Ramos (cell line): ENCODE measurements around the gene LRMDA.

Source experiments
- in situ Hi-C: fragments of 300-500 bp; cut with MboI; formaldehyde crosslinking; loops from one replicate; pipeline ENCODE4 v1.14.3; 2022; ENCODE audit warnings: low sequenced_read_pairs; ENCODE audit not compliant: unreplicated experiment

LRMDA gene

DNA sequence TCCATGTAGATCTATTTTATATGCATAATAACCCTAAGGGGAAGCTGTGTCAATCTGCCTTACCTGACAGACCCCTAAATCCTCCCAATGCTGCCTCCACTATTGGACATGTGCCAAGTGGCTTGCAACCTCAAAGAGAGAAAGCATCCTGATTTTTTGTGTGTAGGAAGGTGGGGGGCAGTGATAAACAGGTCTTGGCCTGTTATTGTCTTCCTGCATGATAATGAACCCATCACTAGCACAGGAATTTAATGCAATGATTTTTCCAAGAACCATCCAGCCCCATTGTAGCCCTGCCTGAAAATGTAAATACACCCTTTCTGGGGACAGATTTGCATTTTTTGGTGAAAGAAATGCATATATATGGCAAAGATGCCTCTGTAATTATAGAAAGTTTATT, 850.2 kb downstream of the LRMDA start:
- in situ Hi-C loops: no loop called here

GRCh38 chr10:76282061-76283025, 850.9 kb downstream of the LRMDA start:
- in situ Hi-C loops: no loop called here

GRCh38 chr10:76284351-76284750, 852.9 kb downstream of the LRMDA start:
- in situ Hi-C loops: no loop called here

DNA sequence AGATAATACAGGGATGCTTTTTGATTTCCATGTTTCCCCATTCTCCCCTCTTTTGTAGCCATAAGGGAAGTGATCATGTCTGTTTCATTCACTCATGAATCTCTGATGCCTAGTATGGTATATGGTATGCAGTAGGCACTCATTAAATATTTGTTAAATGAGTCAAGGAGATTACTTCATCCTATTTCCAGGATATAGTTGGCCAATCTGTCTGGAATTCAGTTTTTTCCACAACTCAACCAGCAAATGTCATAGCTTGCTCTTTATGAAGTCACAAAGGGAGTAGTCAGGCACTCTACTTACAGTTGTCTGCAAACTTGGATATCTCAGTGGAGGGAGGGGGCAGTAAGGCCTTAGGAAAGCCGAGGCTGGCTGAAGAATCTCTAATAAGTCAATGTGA, 853.6 kb downstream of the LRMDA start:
- in situ Hi-C loops: no loop called here

GRCh38 chr10:76285515-76285914, 854.1 kb downstream of the LRMDA start:
- in situ Hi-C loops: no loop called here

DNA sequence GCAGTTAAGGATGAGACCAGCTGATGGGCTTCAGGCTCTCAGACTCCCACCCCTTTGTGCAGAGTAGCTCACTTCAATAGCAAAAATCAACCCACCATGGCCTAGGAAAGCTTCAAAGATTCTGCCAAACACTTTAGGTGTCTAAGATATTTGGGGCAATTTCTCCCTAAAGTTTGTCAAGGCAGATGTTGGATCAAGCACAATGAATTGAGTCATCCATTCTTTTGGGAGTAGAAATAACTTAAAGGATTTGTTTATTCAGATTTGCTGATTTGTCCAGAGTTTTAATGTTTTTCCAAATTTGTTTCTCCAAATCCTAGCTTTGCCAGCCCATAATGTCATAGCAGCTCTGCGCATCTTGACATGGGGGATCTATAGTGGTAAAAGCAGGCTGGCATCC, 855.1 kb downstream of the LRMDA start:
- in situ Hi-C loops: no loop called here

GRCh38 chr10:76287856-76288255, 856.4 kb downstream of the LRMDA start:
- in situ Hi-C loops: no loop called here

- in situ Hi-C loops: no loop called here
Observed at GRCh38 chr10:76291175-76291574, 859.8 kb downstream of the LRMDA start.

- in situ Hi-C loops: no loop called here
Observed at GRCh38 chr10:76291885-76292284, 860.5 kb downstream of the LRMDA start.

GRCh38 chr10:76296957-76297356, 865.5 kb downstream of the LRMDA start:
- in situ Hi-C loops: no loop called here

DNA sequence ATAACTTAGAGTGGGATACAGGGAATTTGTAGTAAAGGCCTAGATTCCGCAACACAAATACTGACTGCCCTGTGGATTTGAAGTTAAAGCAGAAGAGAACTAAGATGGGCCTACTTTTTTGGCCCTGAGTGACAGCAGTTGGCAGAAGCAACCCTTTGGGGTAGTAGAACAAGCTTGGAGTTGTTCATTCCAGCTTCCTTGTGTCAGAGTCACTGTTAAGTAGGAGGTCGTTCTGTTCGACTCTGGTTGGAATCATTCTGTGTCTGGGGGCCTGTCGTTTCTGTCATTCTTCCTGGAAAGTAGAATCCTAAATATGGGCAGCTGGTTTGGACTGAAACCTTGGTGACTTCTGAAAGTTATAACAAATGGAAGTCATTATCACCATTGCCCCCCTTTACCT, 865.9 kb downstream of the LRMDA start:
- in situ Hi-C loops: no loop called here

GRCh38 chr10:76297780-76298281, 866.4 kb downstream of the LRMDA start:
- in situ Hi-C loops: no loop called here

DNA sequence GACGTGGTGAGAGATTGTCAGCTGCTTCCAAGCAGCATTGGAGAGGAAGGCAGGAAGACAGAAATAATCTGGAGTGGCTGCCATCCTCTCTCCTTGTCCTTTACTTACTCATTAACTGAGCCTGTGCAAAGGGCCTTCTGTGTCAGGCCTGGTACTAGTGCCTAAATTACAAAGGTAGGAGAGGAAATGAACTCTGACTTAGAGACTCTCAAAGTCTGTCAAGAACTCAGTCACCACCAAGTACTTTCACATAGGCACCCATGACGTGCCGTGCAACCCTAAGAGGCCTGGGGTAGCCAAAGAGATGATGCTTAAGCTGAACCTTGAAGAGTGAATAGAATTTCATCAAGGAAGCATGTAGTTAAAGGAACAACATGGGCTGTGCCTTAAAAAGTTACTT, 866.9 kb downstream of the LRMDA start:
- in situ Hi-C loops: no loop called here

GRCh38 chr10:76299501-76299900, 868.1 kb downstream of the LRMDA start:
- in situ Hi-C loops: no loop called here

GRCh38 chr10:76301211-76301610, 869.8 kb downstream of the LRMDA start:
- in situ Hi-C loops: no loop called here

GRCh38 chr10:76301950-76302349, 870.5 kb downstream of the LRMDA start:
- in situ Hi-C loops: no loop called here

DNA sequence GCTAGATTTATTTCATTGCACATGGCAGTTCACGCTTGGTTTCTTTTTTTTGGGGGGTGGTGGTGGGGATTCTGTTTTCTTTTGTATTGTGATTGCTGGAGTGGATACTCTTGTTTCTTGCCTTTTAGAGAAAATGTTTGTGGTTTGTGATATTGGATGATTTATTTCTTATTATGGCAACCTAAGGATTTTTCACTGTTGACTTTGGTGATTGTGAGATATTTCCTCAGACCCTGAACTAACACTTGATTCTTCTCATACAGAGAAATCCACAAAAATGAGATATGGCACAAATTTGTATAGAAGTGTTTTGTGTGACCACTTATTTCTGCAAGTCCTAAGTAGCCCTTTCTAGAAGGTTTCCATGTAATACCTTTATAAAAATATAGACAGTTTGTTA, 871.1 kb downstream of the LRMDA start:
- in situ Hi-C loops: no loop called here

DNA sequence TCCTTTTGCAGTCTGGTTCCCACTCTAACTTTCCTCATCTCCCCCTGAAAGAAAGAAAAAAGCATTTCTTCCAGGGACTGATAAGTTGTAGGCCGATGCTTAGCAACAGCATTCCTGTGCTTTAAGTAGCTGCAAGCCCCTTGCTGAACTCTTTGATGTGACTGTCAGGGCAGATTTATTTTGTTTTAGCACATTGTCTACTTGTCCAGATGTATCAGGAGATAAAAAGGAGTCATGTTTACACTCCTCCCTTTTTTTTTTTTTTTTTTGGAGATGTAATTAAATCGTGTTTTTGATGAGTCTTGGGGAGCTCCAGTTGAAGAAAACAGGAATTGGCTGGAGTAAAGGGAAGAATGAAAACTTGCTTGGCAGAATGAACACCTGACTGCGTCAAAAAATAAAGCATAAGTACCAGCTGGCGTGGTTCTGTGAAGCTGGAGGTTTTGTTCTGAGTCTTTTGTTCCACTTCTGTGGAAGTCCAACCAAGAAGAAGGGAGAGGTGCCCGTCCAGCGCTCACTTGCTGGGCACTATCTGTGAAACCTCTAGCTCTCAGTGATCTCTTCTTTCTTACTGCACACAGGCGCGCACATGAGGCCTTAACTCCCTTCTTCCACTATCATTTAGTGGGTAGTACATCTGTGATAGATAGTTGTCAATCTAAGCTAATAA, 871.7 kb downstream of the LRMDA start:
- in situ Hi-C loops: no loop called here

GRCh38 chr10:76303682-76304316, 872.4 kb downstream of the LRMDA start:
- in situ Hi-C loops: no loop called here

GRCh38 chr10:76305930-76306615, 874.6 kb downstream of the LRMDA start:
- in situ Hi-C loops: no loop called here
